Activated CD4-positive, alpha-beta T cell treated with anti-CD3 and anti-CD28 coated beads, Interleukin-2, amount 50 U/mL, for 16 hours (primary cell): ENCODE results near the gene CSF2.

Source experiments
- DNase-seq: peaks from one replicate; pipeline ENCODE4 v3.0.0-alpha.2; 2020

Gene CSF2

GRCh38 chr5:132070460-132071337, 2.9 kb upstream of the CSF2 start:
- DNase-seq, result peak; percentile 60

GRCh38 chr5:132071338-132071707, 2.3 kb upstream of the CSF2 start:
- DNase-seq, result no peak

GRCh38 chr5:132072070-132072469, 1.5 kb upstream of the CSF2 start:
- no peak for DNase-seq

GRCh38 chr5:132072528-132072927, 1.1 kb upstream of the CSF2 start:
- DNase-seq, result no peak

GRCh38 chr5:132074091-132074771, 642 bp downstream of the CSF2 start:
- no peak for DNase-seq

- peak; percentile 59 for DNase-seq
These were observed 1.5 kb downstream of the CSF2 start for GRCh38 chr5:132074772-132075718.

- DNase-seq, result no peak
These were observed 2.1 kb downstream of the CSF2 start for GRCh38 chr5:132075719-132076077.

GRCh38 chr5:132076202-132076830, 2.7 kb downstream of the CSF2 start:
- DNase-seq, result peak; percentile 47

- no peak for DNase-seq
These were observed 3.4 kb downstream of the CSF2 start for GRCh38 chr5:132076983-132077382.

- DNase-seq, result no peak
These were observed 5.5 kb downstream of the CSF2 start for GRCh38 chr5:132079081-132079480.

GRCh38 chr5:132079619-132080018, 6.0 kb downstream of the CSF2 start:
- no peak for DNase-seq

GRCh38 chr5:132080595-132080994, 7.0 kb downstream of the CSF2 start:
- DNase-seq, result no peak

GRCh38 chr5:132081458-132081857, 7.9 kb downstream of the CSF2 start:
- no peak for DNase-seq

GRCh38 chr5:132082329-132083023, 8.9 kb downstream of the CSF2 start:
- no peak for DNase-seq

GRCh38 chr5:132083071-132083678, 9.6 kb downstream of the CSF2 start:
- DNase-seq, result peak; percentile 51

- no peak for DNase-seq
These were observed 12.1 kb downstream of the CSF2 start for GRCh38 chr5:132085686-132086085.

GRCh38 chr5:132086277-132086794, 12.7 kb downstream of the CSF2 start:
- DNase-seq, result no peak

- DNase-seq, result no peak
These were observed 13.6 kb downstream of the CSF2 start for GRCh38 chr5:132087176-132087575.

GRCh38 chr5:132087661-132088060, 14.1 kb downstream of the CSF2 start:
- DNase-seq, result no peak

GRCh38 chr5:132089363-132089762, 15.8 kb downstream of the CSF2 start:
- DNase-seq, result no peak

GRCh38 chr5:132090107-132090506, 16.5 kb downstream of the CSF2 start:
- peak; percentile 46 for DNase-seq
